HG02610 (cell line): ENCODE data around the gene PPFIA4.

Experiments
- ATAC-seq: cut with Tn5 transposase; IDR thresholded peaks from one replicate; pipeline ENCODE4 v1.9.1; 2021; ENCODE audit warnings: mild to moderate bottlenecking, moderate library complexity; ENCODE audit not compliant: unreplicated experiment

PPFIA4 gene

DNA sequence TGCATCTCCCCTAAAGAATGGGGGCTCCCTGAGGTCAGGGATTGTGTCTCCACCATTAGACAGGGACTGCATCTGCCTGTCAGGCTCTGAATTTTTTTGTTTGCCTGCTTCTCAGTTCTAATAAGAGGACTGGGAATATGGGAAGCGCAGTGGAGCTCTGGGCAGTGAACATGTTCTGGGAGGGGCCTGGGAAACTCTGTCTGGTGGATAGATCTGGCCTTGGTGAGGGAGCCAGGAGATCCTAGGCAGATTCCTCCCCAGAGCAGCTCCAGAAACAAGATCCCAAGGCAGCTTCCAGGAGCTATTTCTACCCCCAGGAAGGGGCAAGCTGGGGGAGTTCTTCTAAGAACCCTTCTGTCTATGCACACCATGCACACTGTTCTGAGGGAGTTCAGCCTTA is 72.2 kb downstream of the PPFIA4 start:
- no peak for ATAC-seq

- ATAC-seq, result no peak
These were observed 72.7 kb downstream of the PPFIA4 start for GRCh38 chr1:203098914-203099520.

- no peak for ATAC-seq
These were observed 73.7 kb downstream of the PPFIA4 start for GRCh38 chr1:203099805-203100515.

GRCh38 chr1:203100516-203100869 is 74.2 kb downstream of the PPFIA4 start:
- no peak for ATAC-seq

GRCh38 chr1:203101813-203102634 is 75.7 kb downstream of the PPFIA4 start:
- no peak for ATAC-seq

GRCh38 chr1:203103216-203103615 is 76.9 kb downstream of the PPFIA4 start:
- ATAC-seq, result no peak

- ATAC-seq, result no peak
These were observed 77.7 kb downstream of the PPFIA4 start for GRCh38 chr1:203103829-203104495.

DNA sequence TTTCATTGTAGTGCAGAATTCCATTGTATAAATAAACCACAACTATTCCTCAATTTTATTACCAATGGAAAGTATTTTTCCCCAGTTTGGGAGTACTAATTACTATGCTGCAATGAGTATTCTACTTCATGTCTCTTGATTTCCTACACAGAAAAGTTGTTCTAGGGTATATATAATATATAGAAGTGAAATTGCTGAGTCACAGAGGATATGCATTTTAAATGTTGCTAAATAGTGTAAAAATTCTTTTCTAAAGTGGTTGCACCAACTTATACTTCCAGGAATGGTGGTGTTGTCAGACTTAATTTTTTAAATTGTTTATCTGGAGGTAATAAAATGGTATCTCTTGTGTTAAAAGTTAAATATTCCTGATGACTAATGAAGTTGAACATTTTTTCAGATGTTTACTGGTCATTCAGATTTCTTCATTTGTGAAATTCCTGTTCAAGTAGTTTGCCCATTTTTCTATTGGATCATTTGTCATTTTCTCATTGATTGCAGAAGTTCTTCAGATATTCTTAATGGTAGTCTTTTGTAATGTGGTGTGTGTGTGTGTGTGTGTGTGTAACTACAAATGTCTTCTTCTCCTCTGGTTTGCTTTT is 78.6 kb downstream of the PPFIA4 start:
- ATAC-seq, result no peak

DNA sequence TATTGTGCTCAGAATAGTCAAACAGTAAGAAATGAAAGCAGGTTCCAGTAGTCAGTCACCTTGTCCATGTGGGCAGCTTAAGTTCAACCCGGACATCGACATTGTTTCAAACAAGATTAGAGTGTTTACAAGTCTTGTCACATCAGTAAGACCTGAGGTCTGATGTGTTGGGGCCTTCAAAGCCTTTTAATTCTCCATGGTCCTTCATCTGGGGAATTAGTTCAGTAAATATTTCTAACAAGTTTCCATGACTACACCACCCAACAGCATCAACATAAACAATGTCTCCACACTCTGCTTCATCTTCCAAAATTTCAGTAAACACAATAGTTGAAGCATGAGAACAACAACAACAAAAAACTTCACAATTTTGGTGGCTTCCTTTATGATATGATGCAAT is 86.2 kb downstream of the PPFIA4 start:
- no peak for ATAC-seq

DNA sequence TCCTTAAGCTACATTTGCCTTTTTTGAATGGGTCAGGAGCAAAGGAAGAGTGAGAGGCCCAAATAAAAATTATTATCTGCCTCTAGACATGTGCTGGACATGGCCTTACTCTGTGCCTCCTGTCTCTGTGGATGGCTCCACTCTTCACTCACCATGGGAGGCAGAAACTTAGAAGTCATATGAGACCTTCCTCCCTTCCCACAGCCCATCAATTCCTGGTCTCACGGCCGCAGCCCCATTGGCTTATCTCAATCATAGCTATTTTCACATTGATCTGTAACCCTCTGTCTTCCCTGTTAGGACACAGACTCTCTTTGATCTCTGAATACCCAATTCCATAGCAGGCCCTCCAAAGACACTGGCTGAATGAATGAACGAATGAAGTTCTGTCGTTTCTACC is 87.0 kb downstream of the PPFIA4 start:
- no peak for ATAC-seq

DNA sequence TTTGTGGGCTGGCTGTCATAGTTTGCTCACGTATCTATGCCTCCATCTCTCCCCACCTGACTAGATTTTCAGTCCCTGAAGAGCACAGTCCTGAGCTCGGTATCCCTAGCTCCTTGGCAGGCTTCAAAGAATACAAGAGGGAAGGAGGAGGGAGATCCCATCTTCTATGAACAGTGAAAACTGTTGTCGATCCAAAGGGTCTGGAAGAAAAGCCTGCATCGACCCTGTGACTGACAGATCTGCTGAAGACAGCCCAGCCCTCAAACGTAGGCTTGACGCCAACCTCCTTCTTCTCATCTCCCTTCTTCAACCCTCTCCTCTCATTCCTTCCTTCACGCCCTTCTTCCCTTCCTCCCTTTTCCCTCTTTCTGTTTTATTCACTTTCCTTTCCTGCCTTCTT is 87.9 kb downstream of the PPFIA4 start:
- no peak for ATAC-seq

- ATAC-seq, result no peak
These were observed 90.0 kb downstream of the PPFIA4 start for GRCh38 chr1:203116091-203116820.

DNA sequence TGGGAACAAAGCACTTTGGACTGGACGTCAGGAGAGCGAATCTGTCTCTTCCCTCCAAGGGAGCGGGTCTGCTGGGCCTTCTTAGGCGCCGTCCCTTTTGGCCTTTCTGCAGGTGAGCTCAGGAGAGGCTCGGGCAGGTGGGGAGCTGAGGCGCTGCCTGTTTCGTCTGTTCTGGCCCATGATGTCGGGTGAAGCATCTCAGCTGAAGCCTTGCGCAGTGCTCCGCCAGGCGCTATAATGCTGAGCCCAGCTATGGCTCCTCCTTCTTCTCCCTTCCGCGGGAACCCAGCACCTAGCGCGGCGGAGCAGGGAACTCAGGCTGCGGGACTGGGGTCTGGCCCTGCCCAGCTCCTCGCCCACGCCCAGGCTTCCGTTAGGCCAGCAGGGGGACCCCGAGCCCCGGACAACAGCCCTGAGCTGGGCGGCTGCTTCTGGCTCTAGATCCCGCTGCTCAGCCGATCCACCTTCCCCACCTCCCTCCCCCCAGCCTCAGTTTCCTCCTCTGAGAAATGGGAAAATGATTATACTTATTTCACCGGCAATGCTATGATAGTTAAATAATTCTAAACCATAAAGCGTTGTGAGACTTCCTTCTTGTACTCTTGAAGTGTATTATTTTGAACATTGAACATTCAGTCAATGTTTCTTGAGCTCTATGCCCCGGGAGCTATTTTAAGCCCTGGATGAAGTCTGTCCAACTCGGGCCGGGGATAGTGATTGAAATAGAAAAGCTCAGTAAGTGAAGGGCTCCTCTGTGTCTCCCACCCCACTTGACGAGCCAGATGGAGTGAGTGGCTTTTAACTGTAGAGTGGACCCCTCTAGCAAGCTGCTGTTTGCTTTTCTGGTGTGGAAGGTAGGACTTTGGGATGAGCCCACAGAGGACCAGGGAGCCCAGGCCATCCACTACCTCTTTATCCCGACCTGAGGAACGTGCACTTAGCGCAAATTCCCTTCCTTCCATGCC is 91.6 kb downstream of the PPFIA4 start:
- ATAC-seq, result no peak

- no peak for ATAC-seq
These were observed 94.2 kb downstream of the PPFIA4 start for GRCh38 chr1:203120325-203121153.

GRCh38 chr1:203121186-203122015 is 95.1 kb downstream of the PPFIA4 start:
- no peak for ATAC-seq

DNA sequence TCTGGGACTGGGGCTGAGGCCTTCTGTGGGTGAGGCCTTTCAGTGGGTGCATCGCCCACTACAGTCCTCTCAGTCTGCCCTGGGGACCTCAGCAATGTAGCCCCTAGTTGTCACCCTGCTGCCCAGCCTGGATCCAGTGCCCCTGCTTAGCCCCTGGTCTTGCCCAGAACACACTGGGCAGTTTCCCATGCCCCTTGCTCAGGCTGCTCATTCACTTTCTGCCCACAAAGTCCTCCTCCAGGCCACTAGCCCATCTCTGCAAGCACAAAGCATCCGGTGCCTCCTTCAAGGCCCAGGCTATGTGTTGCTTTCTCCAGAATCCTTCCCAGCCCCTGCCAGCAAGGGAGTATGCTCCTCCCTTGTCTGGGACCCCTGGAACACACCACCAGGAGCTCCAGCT is 95.9 kb downstream of the PPFIA4 start:
- ATAC-seq, result no peak

DNA sequence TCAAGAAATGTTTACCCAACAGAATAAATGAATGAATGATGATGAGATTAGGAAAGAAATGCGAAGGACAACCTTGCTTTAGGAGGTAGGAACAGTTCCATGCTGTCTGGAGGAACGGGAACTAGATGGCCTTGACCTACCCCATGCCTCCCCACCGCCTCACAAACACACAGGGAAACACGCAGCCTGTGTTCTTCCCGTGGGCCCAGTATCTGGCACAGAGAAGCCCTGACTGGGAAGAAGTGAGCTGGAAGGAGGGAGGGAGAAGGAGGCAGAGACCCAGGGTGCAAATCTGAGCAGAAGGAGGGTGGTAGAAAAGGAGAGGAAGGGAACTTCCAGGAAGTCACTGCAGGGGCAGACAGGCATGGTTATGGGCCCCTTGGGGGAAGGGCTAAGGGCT is 97.7 kb downstream of the PPFIA4 start:
- no peak for ATAC-seq
